HG02642 (cell line): ENCODE measurements around the gene FGFRL1.

Experiments
- ATAC-seq: cut with Tn5 transposase; IDR thresholded peaks from one replicate; pipeline ENCODE4 v1.9.1; 2021; ENCODE audit warnings: mild to moderate bottlenecking; ENCODE audit not compliant: unreplicated experiment, poor library complexity

FGFRL1 gene

GRCh38 chr4:1061056-1061700, 49.8 kb downstream of the FGFRL1 start:
- ATAC-seq: no peak

- ATAC-seq: no peak
Observed at GRCh38 chr4:1061760-1062159, 50.3 kb downstream of the FGFRL1 start.

GRCh38 chr4:1062419-1062818, 51.0 kb downstream of the FGFRL1 start:
- ATAC-seq: no peak

- ATAC-seq: no peak
Observed at GRCh38 chr4:1065732-1066131, 54.3 kb downstream of the FGFRL1 start.

GRCh38 chr4:1069394-1069793, 58.0 kb downstream of the FGFRL1 start:
- ATAC-seq: no peak

- no peak for ATAC-seq
Observed at GRCh38 chr4:1072830-1073446, 61.5 kb downstream of the FGFRL1 start.

GRCh38 chr4:1074077-1074476, 62.7 kb downstream of the FGFRL1 start:
- ATAC-seq: no peak

GRCh38 chr4:1075225-1075624, 63.8 kb downstream of the FGFRL1 start:
- no peak for ATAC-seq

- ATAC-seq: no peak
Observed at GRCh38 chr4:1075809-1076699, 64.6 kb downstream of the FGFRL1 start.
